GM12878 (cell line): ENCODE results near the gene VWA3A. TPM values are rescaled to one million over a fixed set of nuclear protein-coding genes. Genes with fewer than 3 reads are reported as not detected.

Experiments used
- ATAC-seq: fragments of 200-7000 bp; cut with Tn5 transposase; 3 replicates; pipeline ENCODE4 v1.9.1; 2020; ENCODE audit warnings: mild to moderate bottlenecking, moderate library complexity
- BruUV-seq: library from RNA; stranded (reverse); fragments of 400-500 nt; replicated peaks from 2 replicates; lab custom pipeline; 2021; lab: Mats Ljungman, UMichigan
- CTCF ChIA-PET: fragments of 300-600 bp; sonication (Branson Sonifier 250); formaldehyde crosslinking; extraction: SDS; loops from one replicate; lab custom pipeline; 2021; ENCODE audit warnings: inconsistent platforms; lab: Yijun Ruan, JAX
- POLR2A ChIA-PET: fragments of 350-600 bp; formaldehyde crosslinking; extraction: SDS; loops from one replicate; lab custom pipeline; 2021; ENCODE audit warnings: inconsistent platforms; lab: Charles Lee
- RAD21 ChIA-PET: fragments of 300-600 bp; sonication (Branson Sonifier 250); formaldehyde crosslinking; loops from one replicate; lab custom pipeline; 2023; ENCODE audit warnings: antibody characterized with exemption; ENCODE audit not compliant: unreplicated experiment; lab: Charles Lee
- SMC1A ChIA-PET: fragments of 300-600 bp; sonication (Branson Sonifier 250); formaldehyde crosslinking; loops from one replicate; lab custom pipeline; 2023; ENCODE audit not compliant: unreplicated experiment, uncharacterized antibody; lab: Charles Lee
- DNase-seq: peaks from one replicate; pipeline ENCODE4 v3.0.0-alpha.2; 2011; ENCODE audit warnings: low read depth, low spot score
- FAIRE-seq: peaks from 3 replicates; lab custom pipeline; 2011; peaks lifted over from hg19 to GRCh38; lab: Jason Lieb, UNC
- H2AFZ ChIP-seq: 2 replicates; pipeline ENCODE4 v1.6.0; 2011; ENCODE audit warnings: low read depth, low read length, control low read depth; ENCODE audit not compliant: control insufficient read depth
- H3K27ac ChIP-seq: 2 replicates; pipeline ENCODE4 v1.5.1; 2011; ENCODE audit warnings: control low read depth; ENCODE audit not compliant: control insufficient read depth, insufficient read depth
- H3K27me3 ChIP-seq, 2 experiments: replicated peaks in 1 of 2; 2 replicates each; pipeline versions ENCODE4 v1.6.0 to v1.6.1; 2011; ENCODE audit warnings: low read length in 1 of 2; ENCODE audit not compliant: control insufficient read depth in 2 of 2, insufficient read depth in 2 of 2
- H3K36me3 ChIP-seq, 2 experiments: 2 replicates each; pipeline ENCODE4 v1.5.1; 2011; ENCODE audit warnings: low read length in 1 of 2; ENCODE audit not compliant: control insufficient read depth in 2 of 2, insufficient read depth in 2 of 2
- H3K4me1 ChIP-seq: 2 replicates; pipeline ENCODE4 v1.6.1; 2011; ENCODE audit warnings: mild to moderate bottlenecking, low read length, moderate library complexity, mixed read lengths; ENCODE audit not compliant: control insufficient read depth, insufficient read depth
- H3K4me2 ChIP-seq: 2 replicates; pipeline ENCODE4 v1.6.0; 2011; ENCODE audit warnings: control low read depth; ENCODE audit not compliant: control insufficient read depth, insufficient read depth
- H3K4me3 ChIP-seq: fragments of 200-600 bp; sonication (generic); 2 replicates; pipeline ENCODE4 v1.5.1; 2016
- H3K79me2 ChIP-seq: 2 replicates; pipeline ENCODE4 v1.6.0; 2011; ENCODE audit warnings: low read length; ENCODE audit not compliant: control insufficient read depth, insufficient read depth
- H3K9ac ChIP-seq: 2 replicates; pipeline ENCODE4 v1.8.0; 2011; ENCODE audit warnings: low read length, control low read depth, mixed read lengths; ENCODE audit not compliant: control insufficient read depth, insufficient read depth
- H3K9me3 ChIP-seq: replicated peaks from 3 replicates; pipeline ENCODE4 v1.5.1; 2011; ENCODE audit warnings: mild to moderate bottlenecking, low read length; ENCODE audit not compliant: control insufficient read depth, insufficient read depth
- H4K20me1 ChIP-seq: 2 replicates; pipeline ENCODE4 v1.6.0; 2011; ENCODE audit not compliant: control insufficient read depth, insufficient read depth
- CHD1 ChIP-seq: IDR thresholded peaks from 2 replicates; pipeline ENCODE4 v1.6.1; 2012; ENCODE audit warnings: low read depth, low read length, improper control_type of control experiment
- CHD2 ChIP-seq: IDR thresholded peaks from 2 replicates; pipeline ENCODE4 v1.6.1; 2011; ENCODE audit warnings: low read depth, low read length, improper control_type of control experiment, borderline replicate concordance
- GATAD2B ChIP-seq: fragments of 450-650 bp; conservative IDR thresholded peaks from 2 replicates; pipeline ENCODE4 v1.6.1; 2017; ENCODE audit warnings: low read depth, mild to moderate bottlenecking, moderate library complexity
- HCFC1 ChIP-seq: fragments of 150-350 bp; IDR thresholded peaks from 2 replicates; pipeline ENCODE4 v1.6.1; 2014; ENCODE audit warnings: low read length
- MYB ChIP-seq: fragments of 150-350 bp; IDR thresholded peaks from 2 replicates; pipeline ENCODE4 v1.6.1; 2014; ENCODE audit warnings: mild to moderate bottlenecking, low read depth, low read length, borderline replicate concordance
- PML ChIP-seq: IDR thresholded peaks from 2 replicates; pipeline ENCODE4 v1.6.1; 2012; ENCODE audit warnings: low read length, inconsistent platforms
- USF2 ChIP-seq: IDR thresholded peaks from 2 replicates; pipeline ENCODE4 v1.6.1; 2011; ENCODE audit warnings: low read depth, low read length, improper control_type of control experiment, borderline replicate concordance
- WGBS: methylation state at CpG from one replicate; pipeline ENCODE4 v1.1.6; 2016; ENCODE audit warnings: low lambda C conversion rate; ENCODE audit not compliant: insufficient replicate concordance, insufficient coverage; ENCODE audit errors: missing lambda C conversion rate; 5-methylcytosine and 5-hydroxymethylcytosine counted together
- in situ Hi-C: fragments of 300-500 bp; cut with MboI; formaldehyde crosslinking; loops from 9 replicates; pipeline ENCODE4 v1.14.3; 2018; ENCODE audit warnings: mixed read lengths
- intact Hi-C: fragments of 100-400 bp; cut with micrococcal nuclease; formaldehyde crosslinking; loops from one replicate; pipeline ENCODE4 v1.14.2; 2022; ENCODE audit not compliant: unreplicated experiment
- polyA plus RNA-seq, 11 experiments: library from polyadenylated mRNA; depleted of rRNA in 4 of 11; unstranded in 6 of 11; stranded (reverse) in 5 of 11; fragments of >200 nt; fragmentation: Nextera tagmentation in 4 of 11; fragmentation: Illumina TruSeq in 1 of 11; extraction: Ambion mirVana in 4 of 11; extraction: Trizol in 1 of 11; gene quantifications; 1 replicate in 1 of 11; 2 replicates in 10 of 11; pipeline versions ENCODE4 v1.2.1 to v1.2.3, GENCODE V29; 2011 to 2016; ENCODE audit warnings: inconsistent platforms in 2 of 11, missing spikeins in 2 of 11, low read depth in 1 of 11
- total RNA-seq, 4 experiments: library from RNA; depleted of rRNA in 3 of 4; stranded (reverse); fragments of >200 nt in 3 of 4; fragmentation: Illumina TruSeq in 1 of 4; extraction: Trizol in 1 of 4; gene quantifications; 2 replicates each; pipeline versions ENCODE4 v1.2.1 to v1.2.3, GENCODE V29; 2013 to 2021

VWA3A gene
- total and polyA plus RNA-seq, 10 of the 15 experiments (the other 5 are each of a cell fraction or from before 2014, with no cell fraction given) = 0.01 TPM; not detected in 9

GRCh38 chr16:22151246-22151998 lies 59.1 kb downstream of the VWA3A start:
- no peak for FAIRE-seq
- no TSS peak for BruUV-seq
- TF ChIP-seq CHD2 = no peak
- no peak for TF ChIP-seq CHD1
- no peak for TF ChIP-seq MYB
- TF ChIP-seq GATAD2B = no peak
- TF ChIP-seq USF2 = no peak
- no peak for TF ChIP-seq PML
- no peak for TF ChIP-seq HCFC1
- no peak for ATAC-seq
- Histone ChIP-seq H3K36me3 (no peaks in the 10 kb centered on the region), H3K9ac (no peak overlapping the region), H3K79me2 (no peaks in the 10 kb centered on the region), H3K27me3 (no peaks in the 10 kb centered on the region; a peak in 1 of 4 replicates), H3K27ac (no peak overlapping the region), H4K20me1 (no peaks in the 10 kb centered on the region), H3K4me2 (no peak overlapping the region), H3K4me1 (no peaks in the 10 kb centered on the region), H3K9me3 (no peaks in the 10 kb centered on the region), H3K4me3 (no peak overlapping the region), H2AFZ (no peak overlapping the region)
- in situ Hi-C loops (no loop called here), intact Hi-C loops (no loop called here)
- SMC1A ChIA-PET = no interaction called here
- no peak for DNase-seq
- CTCF ChIA-PET = no interaction called here
- RAD21 ChIA-PET = no interaction called here
- 64% methylated on average over 7 of the region's 7 CpGs for WGBS
- POLR2A ChIA-PET = interaction anchor here (0.6 kb wide), 1 partner anchor 8 kb away, joined by 6 read pairs; no protein-coding TSS in a partner anchor
